Peyer's patch (tissue), 4 donors: ENCODE measurements around the gene PEG3.

Source experiments
- POLR2A ChIP-seq, 2 donors: fragments of 450-650 bp; IDR thresholded peaks; one replicate each; pipeline ENCODE4 v1.5.1; 2017; ENCODE audit warnings: antibody characterized with exemption in 2 of 2, mild to moderate bottlenecking in 2 of 2, moderate library complexity in 2 of 2
- TF ChIP-seq, protein P1 (sequence below), 6 experiments: fragments of 450-650 bp in 4 of 6; fragments of 200-600 bp in 2 of 6; sonication (generic) in 1 of 6; IDR thresholded peaks; one replicate each; pipeline ENCODE4 v1.5.1; 2017 to 2019; ENCODE audit warnings: antibody characterized with exemption in 6 of 6, mild to moderate bottlenecking in 3 of 6, moderate library complexity in 1 of 6

- TF ChIP-seq POLR2A (IDR thresholded peaks at IDR 0.05): no peak
- TF ChIP-seq, protein P1, sequence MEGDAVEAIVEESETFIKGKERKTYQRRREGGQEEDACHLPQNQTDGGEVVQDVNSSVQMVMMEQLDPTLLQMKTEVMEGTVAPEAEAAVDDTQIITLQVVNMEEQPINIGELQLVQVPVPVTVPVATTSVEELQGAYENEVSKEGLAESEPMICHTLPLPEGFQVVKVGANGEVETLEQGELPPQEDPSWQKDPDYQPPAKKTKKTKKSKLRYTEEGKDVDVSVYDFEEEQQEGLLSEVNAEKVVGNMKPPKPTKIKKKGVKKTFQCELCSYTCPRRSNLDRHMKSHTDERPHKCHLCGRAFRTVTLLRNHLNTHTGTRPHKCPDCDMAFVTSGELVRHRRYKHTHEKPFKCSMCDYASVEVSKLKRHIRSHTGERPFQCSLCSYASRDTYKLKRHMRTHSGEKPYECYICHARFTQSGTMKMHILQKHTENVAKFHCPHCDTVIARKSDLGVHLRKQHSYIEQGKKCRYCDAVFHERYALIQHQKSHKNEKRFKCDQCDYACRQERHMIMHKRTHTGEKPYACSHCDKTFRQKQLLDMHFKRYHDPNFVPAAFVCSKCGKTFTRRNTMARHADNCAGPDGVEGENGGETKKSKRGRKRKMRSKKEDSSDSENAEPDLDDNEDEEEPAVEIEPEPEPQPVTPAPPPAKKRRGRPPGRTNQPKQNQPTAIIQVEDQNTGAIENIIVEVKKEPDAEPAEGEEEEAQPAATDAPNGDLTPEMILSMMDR (IDR thresholded peaks at IDR 0.05): no peak
These were observed 10.9 kb downstream of the PEG3 start for GRCh38 chr19:56829596-56829995.
